HG03103 (cell line): ENCODE measurements around the gene TBC1D20.
"Not testable (repeated sequence)": the region's sequence is repeated elsewhere in the genome, so short reads cannot be mapped to it uniquely, and the experiment has no call there.

Source experiments
- ATAC-seq: cut with Tn5 transposase; IDR thresholded peaks from one replicate; pipeline ENCODE4 v1.9.1; 2021; ENCODE audit warnings: low read depth; ENCODE audit not compliant: unreplicated experiment

Gene TBC1D20

GRCh38 chr20:402898-403581, 59.3 kb downstream of the TBC1D20 start:
- ATAC-seq: no peak

- ATAC-seq: no peak
These were observed 59.8 kb downstream of the TBC1D20 start for GRCh38 chr20:402496-402885.

- ATAC-seq: no peak
These were observed 60.4 kb downstream of the TBC1D20 start for GRCh38 chr20:401682-402495.

DNA sequence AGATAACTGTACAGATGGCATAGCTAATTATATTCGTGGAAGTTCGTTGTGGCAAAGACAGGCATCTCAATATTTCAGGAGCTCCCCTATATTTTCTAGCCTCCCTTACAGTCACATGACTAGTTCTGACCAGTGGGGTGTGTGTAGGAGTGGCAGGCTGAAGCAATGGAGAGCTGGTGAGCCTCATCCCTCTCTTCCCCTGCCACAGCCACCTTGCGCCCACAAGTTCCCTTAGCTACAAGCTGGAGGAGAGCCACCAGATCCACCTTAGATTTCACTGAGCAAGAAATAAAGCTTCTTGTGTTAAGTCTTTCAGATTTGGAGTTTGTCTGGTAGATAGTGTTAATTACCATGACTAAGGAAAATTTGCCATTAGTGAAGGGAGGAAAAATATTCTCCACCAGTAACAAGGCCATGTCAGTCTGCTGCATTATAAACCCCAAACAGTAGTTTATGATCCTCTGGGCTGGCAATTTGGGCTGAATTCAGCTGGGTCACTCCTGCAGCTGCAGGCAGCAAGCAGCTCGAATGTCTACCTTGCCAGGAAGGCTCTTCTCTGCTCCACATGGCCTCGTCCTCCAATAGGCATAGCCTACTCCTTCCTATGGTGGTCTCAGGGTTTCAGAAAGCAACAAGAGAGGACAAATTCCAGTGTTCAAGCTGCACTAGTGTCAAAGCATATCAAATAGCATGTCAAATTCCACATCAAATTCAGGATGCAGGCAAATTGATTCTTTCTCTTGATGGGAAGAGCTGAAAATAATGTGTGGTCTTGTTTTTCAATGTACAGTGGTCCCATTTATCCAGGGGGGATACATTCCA, 61.7 kb downstream of the TBC1D20 start:
- no peak for ATAC-seq

- no peak for ATAC-seq
These were observed 62.2 kb downstream of the TBC1D20 start for GRCh38 chr20:400128-400453.

- ATAC-seq: no peak
These were observed 63.1 kb downstream of the TBC1D20 start for GRCh38 chr20:399182-399707.

GRCh38 chr20:397432-398237, 64.7 kb downstream of the TBC1D20 start:
- no peak for ATAC-seq

DNA sequence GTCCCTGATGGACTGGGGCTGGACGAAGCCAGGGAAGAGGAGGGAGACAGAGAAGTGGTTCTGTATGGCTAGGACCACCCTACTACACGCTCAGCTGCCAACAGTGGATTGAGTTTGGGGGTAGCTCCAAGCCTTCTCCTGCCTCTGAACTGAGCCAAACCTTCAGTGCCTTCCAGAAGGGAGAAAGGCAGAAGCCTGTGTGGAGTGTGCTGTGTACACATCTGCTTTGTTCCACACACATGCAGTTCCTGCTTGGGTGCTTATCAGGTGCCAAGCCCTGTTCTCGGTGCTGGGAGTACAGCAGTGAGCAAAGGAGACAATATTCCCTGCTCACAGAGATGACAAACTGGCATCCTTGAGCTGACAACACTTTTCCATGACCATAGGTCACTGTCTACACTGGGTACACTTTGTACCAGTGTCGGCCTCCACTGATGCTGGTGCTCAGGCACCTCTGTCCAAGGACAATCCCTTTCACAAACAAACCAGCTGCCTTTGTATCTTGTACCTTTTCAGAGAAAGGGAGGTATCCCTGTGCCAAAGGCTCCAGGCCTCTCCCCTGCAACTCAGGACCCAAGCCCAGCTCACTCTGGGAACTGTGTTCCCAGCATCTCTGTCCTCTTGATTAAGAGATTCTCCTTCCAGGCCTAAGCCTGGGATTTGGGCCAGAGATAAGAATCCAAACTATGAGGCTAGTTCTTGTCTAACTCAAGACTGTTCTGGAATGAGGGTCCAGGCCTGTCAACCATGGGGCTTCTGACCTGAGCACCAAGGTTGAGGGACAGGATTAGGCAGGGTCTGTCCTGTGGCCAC, 65.5 kb downstream of the TBC1D20 start:
- no peak for ATAC-seq

GRCh38 chr20:396252-396618, 66.1 kb downstream of the TBC1D20 start:
- no peak for ATAC-seq

DNA sequence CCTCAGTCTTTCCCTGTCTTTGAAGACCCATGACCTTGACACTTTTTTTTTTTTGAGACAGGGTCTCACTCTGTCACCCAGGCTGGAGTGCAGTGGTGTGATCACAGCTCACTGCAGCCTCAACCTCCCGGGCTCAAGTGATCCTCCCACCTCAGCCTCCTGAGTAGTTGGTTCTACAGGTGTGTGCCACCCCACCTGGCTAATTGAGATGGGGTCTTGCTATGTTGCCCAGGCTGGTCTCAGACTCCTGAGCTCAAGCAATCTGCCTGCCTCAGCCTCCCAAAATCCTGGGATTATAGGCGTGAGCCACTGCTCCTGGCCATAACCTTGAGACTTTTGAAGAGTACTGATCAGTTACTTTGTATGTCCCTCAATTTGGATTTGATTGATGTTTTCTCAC, 69.0 kb downstream of the TBC1D20 start:
- not testable (repeated sequence) for ATAC-seq

DNA sequence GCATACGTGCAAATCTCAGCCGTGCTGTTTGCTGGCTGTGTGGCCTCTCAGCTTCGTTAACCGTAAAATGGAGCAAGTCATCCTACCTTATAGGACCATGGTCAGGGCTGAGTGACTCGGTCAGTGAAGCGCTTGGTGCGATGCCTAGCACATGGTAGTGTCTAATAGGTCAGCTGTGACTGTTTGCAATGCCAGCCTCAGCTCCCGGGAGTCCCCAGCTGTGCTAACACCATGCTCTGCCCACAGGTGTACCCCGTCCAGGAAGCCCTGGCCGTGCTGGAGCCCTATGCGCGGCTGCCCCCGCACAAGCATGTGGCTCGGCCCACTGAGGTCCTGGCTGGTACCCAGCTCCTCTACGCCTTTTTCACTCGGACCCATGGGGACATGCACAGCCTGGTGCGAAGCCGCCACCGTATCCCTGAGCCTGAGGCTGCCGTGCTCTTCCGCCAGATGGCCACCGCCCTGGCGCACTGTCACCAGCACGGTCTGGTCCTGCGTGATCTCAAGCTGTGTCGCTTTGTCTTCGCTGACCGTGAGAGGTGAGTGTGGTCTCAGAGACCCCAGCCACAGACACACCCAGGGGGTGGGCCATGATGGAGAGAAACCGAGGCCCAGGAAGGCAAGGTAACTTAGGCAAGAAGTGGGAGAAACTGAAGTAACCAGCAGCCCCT, 71.2 kb downstream of the TBC1D20 start:
- ATAC-seq: no peak

- ATAC-seq: no peak
These were observed 73.1 kb downstream of the TBC1D20 start for GRCh38 chr20:389220-389619.

GRCh38 chr20:388034-388994, 74.0 kb downstream of the TBC1D20 start:
- ATAC-seq: no peak

DNA sequence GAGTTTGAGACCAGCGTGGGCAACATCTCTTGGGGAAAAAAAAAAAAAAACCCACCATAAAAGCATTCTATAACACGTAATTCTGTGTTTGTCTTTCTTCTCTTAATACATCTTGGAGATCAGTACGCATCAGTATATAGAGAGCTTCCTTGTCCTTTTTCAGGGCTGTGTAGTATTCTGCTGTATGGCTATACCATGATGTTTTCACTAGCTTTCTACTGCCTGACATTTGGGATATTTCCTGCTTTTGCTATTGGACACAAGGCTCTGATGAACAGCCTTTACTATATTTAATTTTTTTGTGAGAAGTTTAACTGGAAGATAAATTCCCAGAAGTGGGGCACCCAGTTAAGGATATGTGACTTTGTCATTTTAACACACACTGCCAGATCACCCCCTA, 74.8 kb downstream of the TBC1D20 start:
- no peak for ATAC-seq

- not testable (repeated sequence) for ATAC-seq
These were observed 75.7 kb downstream of the TBC1D20 start for GRCh38 chr20:386634-387033.
